IPS-NIHi11 (cell line): ENCODE results near the gene ADGRB3.

Experiments used
- DNase-seq: peaks from one replicate; pipeline ENCODE4 v3.0.0; 2012; ENCODE audit warnings: mixed read lengths, low spot score

Gene ADGRB3

GRCh38 chr6:68634726-68635411 lies at the start of gene ADGRB3:
ADGRB3 (plus strand) TSS chr6:68635282; CDS start chr6:68638676, 3,394 bp downstream.
- DNase-seq, result peak; percentile 87

GRCh38 chr6:68593558-68593957 lies 41.5 kb upstream of the ADGRB3 start:
- no peak for DNase-seq

GRCh38 chr6:68597642-68598041 lies 37.4 kb upstream of the ADGRB3 start:
- DNase-seq, result no peak

- no peak for DNase-seq
Measured at GRCh38 chr6:68615938-68616337, 19.1 kb upstream of the ADGRB3 start.

- no peak for DNase-seq
Measured at GRCh38 chr6:68625998-68626397, 9.1 kb upstream of the ADGRB3 start.

GRCh38 chr6:68628161-68628560 lies 6.9 kb upstream of the ADGRB3 start:
- DNase-seq, result no peak

GRCh38 chr6:68632734-68633133 lies 2.3 kb upstream of the ADGRB3 start:
- no peak for DNase-seq

- DNase-seq, result no peak
Measured at GRCh38 chr6:68633281-68633971, 1.7 kb upstream of the ADGRB3 start.

- DNase-seq, result no peak
Measured at GRCh38 chr6:68633972-68634725, 933 bp upstream of the ADGRB3 start.

GRCh38 chr6:68635412-68635705 lies 277 bp downstream of the ADGRB3 start:
- no peak for DNase-seq

- peak; percentile 29 for DNase-seq
Measured at GRCh38 chr6:68635706-68636513, 828 bp downstream of the ADGRB3 start.

GRCh38 chr6:68636666-68637065 lies 1.6 kb downstream of the ADGRB3 start:
- DNase-seq, result no peak

GRCh38 chr6:68637071-68637470 lies 2.0 kb downstream of the ADGRB3 start:
- no peak for DNase-seq

GRCh38 chr6:68637782-68638181 lies 2.7 kb downstream of the ADGRB3 start:
- no peak for DNase-seq

GRCh38 chr6:68638230-68638900 lies 3.3 kb downstream of the ADGRB3 start:
- peak; percentile 34 for DNase-seq

- DNase-seq, result no peak
Measured at GRCh38 chr6:68639211-68639610, 4.1 kb downstream of the ADGRB3 start.

- no peak for DNase-seq
Measured at GRCh38 chr6:68639826-68640490, 4.9 kb downstream of the ADGRB3 start.

- DNase-seq, result no peak
Measured at GRCh38 chr6:68640491-68640835, 5.4 kb downstream of the ADGRB3 start.

GRCh38 chr6:68641172-68641571 lies 6.1 kb downstream of the ADGRB3 start:
- DNase-seq, result no peak

GRCh38 chr6:68642081-68642480 lies 7.0 kb downstream of the ADGRB3 start:
- DNase-seq, result no peak

- no peak for DNase-seq
Measured at GRCh38 chr6:68642977-68643376, 7.9 kb downstream of the ADGRB3 start.
